ENCODE data around the gene CCDC85C. TPM values are rescaled to one million over a fixed set of nuclear protein-coding genes. Genes with fewer than 3 reads are reported as not detected.

CCDC85C gene
- total RNA-seq, 2 donors from 2014 or later, result 32.8 to 45.8 TPM

DNA sequence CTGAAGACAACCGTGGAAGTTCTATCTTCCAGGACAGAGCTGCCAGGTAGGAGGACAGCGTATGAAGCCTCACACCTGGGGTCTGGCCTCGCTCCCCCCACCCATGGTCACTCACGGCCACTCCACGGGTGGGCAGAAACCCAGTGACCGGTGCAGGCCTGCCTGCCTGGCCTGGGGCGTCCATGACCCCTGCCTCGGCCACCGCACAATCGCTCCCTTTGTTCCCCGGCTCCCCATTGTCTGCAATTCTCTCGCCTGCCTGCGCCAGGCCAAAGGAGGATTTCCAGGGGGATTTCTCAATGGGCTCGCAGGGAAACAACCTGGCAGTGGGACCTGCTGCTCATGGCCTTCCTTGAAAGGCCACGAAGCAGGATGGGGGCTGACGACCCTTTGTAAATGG is 22.6 kb downstream of the CCDC85C start:
- H3K27me3 ChIP-seq (ENCODE audit: control insufficient read depth, insufficient read depth, low read length, poor library complexity, severe bottlenecking), result no peaks in the 10 kb centered on the region
- no peaks in the 10 kb centered on the region for H3K9me3 ChIP-seq (ENCODE audit: control insufficient read depth, low read length)
- Mint-ChIP-seq H3K4me1 (peaks cover 22% of the 10 kb centered on the region), H3K27ac (no peak overlapping the region), H3K9me3 (no peaks in the 10 kb centered on the region), H3K27me3 (ENCODE audit: insufficient read depth) (no peaks in the 10 kb centered on the region), H3K36me3 (ENCODE audit: low read depth) (no peaks in the 10 kb centered on the region), H3K4me3 (no peak overlapping the region)
- peaks cover 24% of the 10 kb centered on the region for H3K4me1 ChIP-seq (ENCODE audit: control insufficient read depth, insufficient read depth, low read length)
- TF ChIP-seq, protein P1, sequence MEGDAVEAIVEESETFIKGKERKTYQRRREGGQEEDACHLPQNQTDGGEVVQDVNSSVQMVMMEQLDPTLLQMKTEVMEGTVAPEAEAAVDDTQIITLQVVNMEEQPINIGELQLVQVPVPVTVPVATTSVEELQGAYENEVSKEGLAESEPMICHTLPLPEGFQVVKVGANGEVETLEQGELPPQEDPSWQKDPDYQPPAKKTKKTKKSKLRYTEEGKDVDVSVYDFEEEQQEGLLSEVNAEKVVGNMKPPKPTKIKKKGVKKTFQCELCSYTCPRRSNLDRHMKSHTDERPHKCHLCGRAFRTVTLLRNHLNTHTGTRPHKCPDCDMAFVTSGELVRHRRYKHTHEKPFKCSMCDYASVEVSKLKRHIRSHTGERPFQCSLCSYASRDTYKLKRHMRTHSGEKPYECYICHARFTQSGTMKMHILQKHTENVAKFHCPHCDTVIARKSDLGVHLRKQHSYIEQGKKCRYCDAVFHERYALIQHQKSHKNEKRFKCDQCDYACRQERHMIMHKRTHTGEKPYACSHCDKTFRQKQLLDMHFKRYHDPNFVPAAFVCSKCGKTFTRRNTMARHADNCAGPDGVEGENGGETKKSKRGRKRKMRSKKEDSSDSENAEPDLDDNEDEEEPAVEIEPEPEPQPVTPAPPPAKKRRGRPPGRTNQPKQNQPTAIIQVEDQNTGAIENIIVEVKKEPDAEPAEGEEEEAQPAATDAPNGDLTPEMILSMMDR (conservative IDR thresholded peaks at IDR 0.05), result no peak
- H3K9ac ChIP-seq (ENCODE audit: extremely low read depth, low read length, poor library complexity, severe bottlenecking), result no peak overlapping the region
- peaks cover 6% of the 10 kb centered on the region for H3K36me3 ChIP-seq (ENCODE audit: control insufficient read depth, insufficient read depth, low read length)
- no peak overlapping the region for H3K4me3 ChIP-seq (ENCODE audit: low read length)
- peak overlapping the region; percentile 67 for H3K27ac ChIP-seq (ENCODE audit: low read depth, low read length)
- WGBS, 2 experiments (ENCODE audit: insufficient coverage in 1 of 2, insufficient read length in 1 of 2), result 86 to 89% methylated on average over 14 to 16 of the region's 16 CpGs
- no peak for DNase-seq

DNA sequence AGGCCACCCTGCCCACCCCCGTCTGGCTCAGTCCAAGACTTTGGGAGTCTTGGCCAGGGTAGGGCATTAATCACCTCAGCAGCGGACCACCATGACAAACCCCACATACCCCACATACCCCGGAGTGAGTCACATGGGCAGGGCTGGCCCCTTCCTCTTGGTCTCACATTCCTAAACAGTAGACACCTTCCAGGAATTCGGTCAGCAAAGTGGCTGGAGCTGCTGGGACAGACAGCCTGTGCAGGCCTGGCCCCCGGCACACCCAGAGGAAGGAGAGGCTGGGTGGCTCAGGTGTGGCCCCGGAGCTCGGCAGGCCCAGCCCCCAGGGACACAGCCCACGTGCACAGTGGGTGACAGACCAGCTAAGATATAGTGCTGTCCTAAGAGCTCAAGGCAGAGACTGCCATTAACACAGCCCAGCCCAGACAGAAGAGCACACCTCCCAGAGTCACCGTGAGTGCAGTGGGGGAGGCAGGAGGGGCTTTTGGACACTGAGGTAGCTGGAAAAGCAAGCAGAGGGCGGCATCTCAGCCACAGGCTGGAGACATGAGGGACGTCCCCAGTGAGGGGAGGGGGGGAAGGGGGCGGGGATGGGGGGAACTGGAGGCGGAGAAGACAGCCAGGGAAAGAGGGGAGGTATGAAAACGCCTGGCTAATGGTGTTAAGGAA is 24.0 kb downstream of the CCDC85C start:
- H3K27me3 ChIP-seq (ENCODE audit: control insufficient read depth, insufficient read depth, low read length, poor library complexity, severe bottlenecking), result no peaks in the 10 kb centered on the region
- Mint-ChIP-seq H3K27ac (peak overlapping the region; percentile 66), H3K4me1 (peaks cover 29% of the 10 kb centered on the region), H3K9me3 (no peaks in the 10 kb centered on the region), H3K27me3 (ENCODE audit: insufficient read depth) (no peaks in the 10 kb centered on the region), H3K4me3 (no peak overlapping the region), H3K36me3 (ENCODE audit: low read depth) (no peaks in the 10 kb centered on the region)
- peak overlapping the region; percentile 11 for H3K9ac ChIP-seq (ENCODE audit: extremely low read depth, low read length, poor library complexity, severe bottlenecking)
- H3K4me3 ChIP-seq (ENCODE audit: low read length), result no peak overlapping the region
- no peaks in the 10 kb centered on the region for H3K9me3 ChIP-seq (ENCODE audit: control insufficient read depth, low read length)
- 44 to 60% methylated on average over 5 to 13 of the region's 14 CpGs for WGBS, 2 experiments (ENCODE audit: insufficient coverage in 1 of 2, insufficient read length in 1 of 2)
- peaks cover 6% of the 10 kb centered on the region for H3K36me3 ChIP-seq (ENCODE audit: control insufficient read depth, insufficient read depth, low read length)
- peaks cover 36% of the 10 kb centered on the region for H3K4me1 ChIP-seq (ENCODE audit: control insufficient read depth, insufficient read depth, low read length)
- DNase-seq, result peak; percentile 88
- TF ChIP-seq, protein P1 (conservative IDR thresholded peaks at IDR 0.05), result no peak
- H3K27ac ChIP-seq (ENCODE audit: low read depth, low read length), result peak overlapping the region; percentile 82

DNA sequence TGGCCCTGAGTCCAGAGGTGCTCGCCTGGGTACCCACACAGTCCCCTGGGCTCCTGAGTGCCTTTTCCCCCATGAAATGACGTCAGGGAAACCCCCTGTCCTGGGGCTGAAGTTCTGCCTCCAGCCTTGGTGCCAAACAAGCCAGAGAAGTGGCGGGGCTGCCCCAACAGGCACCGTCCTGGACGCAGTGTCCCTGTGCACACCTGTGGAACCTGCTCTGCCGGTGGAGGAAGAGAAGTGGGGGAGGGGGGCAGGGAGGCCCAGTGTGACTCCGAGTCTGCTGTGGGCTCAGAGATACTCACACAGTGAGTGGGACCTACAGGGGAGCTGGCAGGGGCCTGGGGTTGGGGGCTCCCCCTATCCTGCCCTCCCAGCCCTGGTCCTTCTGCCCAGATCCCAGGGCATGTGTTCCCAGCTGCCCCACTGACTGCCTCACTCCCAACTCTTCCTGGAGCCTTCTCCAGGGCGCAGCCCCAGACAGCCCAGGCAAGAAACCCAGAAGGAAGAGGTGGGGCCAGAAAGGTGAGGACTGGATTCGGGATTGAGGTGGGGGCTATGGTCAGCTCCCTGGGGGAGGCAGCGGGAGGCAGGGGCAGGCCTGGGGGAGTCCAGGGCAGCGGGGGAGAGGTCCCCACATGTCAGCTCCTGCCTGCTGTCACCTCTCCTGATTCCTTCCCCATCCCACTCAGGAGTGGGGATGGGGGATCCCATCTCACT is 24.7 kb downstream of the CCDC85C start:
- Mint-ChIP-seq H3K4me1 (peaks cover 37% of the 10 kb centered on the region), H3K9me3 (no peaks in the 10 kb centered on the region), H3K4me3 (no peak overlapping the region), H3K27me3 (ENCODE audit: insufficient read depth) (no peaks in the 10 kb centered on the region), H3K27ac (peak overlapping the region; percentile 66), H3K36me3 (ENCODE audit: low read depth) (no peaks in the 10 kb centered on the region)
- no peak for DNase-seq
- Histone ChIP-seq H3K4me1 (ENCODE audit: control insufficient read depth, insufficient read depth, low read length) (peaks cover 44% of the 10 kb centered on the region), H3K9ac (ENCODE audit: extremely low read depth, low read length, poor library complexity, severe bottlenecking) (no peak overlapping the region), H3K27ac (ENCODE audit: low read depth, low read length) (peak overlapping the region; percentile 38), H3K27me3 (ENCODE audit: control insufficient read depth, insufficient read depth, low read length, poor library complexity, severe bottlenecking) (no peaks in the 10 kb centered on the region), H3K36me3 (ENCODE audit: control insufficient read depth, insufficient read depth, low read length) (peaks cover 6% of the 10 kb centered on the region), H3K4me3 (ENCODE audit: low read length) (no peak overlapping the region), H3K9me3 (ENCODE audit: control insufficient read depth, low read length) (no peaks in the 10 kb centered on the region)
- 86 to 100% methylated on average over 4 to 10 of the region's 11 CpGs for WGBS, 2 experiments (ENCODE audit: insufficient coverage in 1 of 2, insufficient read length in 1 of 2)
- TF ChIP-seq, protein P1 (conservative IDR thresholded peaks at IDR 0.05), result no peak

Measured in endodermal cell (in vitro differentiated cells).